HT1080 (cell line): ENCODE results near the gene SRGAP3. TPM values are rescaled to one million over a fixed set of nuclear protein-coding genes. Genes with fewer than 3 reads are reported as not detected.
"Not testable (repeated sequence)": the region's sequence is repeated elsewhere in the genome, so short reads cannot be mapped to it uniquely, and the experiment has no call there.

ENCODE experiments used
- DNase-seq: peaks from one replicate; pipeline ENCODE4 v3.0.0-alpha.2; 2015; ENCODE audit warnings: low read depth
- total RNA-seq: library from RNA; depleted of rRNA; stranded (reverse); fragments of >200 nt; shearing (Covaris generic); gene quantifications from 2 replicates; pipeline ENCODE4 v1.2.3, GENCODE V29; 2014

The SRGAP3 gene
- total RNA-seq, 1 experiment from 2014 or later: 0.69 TPM

DNA sequence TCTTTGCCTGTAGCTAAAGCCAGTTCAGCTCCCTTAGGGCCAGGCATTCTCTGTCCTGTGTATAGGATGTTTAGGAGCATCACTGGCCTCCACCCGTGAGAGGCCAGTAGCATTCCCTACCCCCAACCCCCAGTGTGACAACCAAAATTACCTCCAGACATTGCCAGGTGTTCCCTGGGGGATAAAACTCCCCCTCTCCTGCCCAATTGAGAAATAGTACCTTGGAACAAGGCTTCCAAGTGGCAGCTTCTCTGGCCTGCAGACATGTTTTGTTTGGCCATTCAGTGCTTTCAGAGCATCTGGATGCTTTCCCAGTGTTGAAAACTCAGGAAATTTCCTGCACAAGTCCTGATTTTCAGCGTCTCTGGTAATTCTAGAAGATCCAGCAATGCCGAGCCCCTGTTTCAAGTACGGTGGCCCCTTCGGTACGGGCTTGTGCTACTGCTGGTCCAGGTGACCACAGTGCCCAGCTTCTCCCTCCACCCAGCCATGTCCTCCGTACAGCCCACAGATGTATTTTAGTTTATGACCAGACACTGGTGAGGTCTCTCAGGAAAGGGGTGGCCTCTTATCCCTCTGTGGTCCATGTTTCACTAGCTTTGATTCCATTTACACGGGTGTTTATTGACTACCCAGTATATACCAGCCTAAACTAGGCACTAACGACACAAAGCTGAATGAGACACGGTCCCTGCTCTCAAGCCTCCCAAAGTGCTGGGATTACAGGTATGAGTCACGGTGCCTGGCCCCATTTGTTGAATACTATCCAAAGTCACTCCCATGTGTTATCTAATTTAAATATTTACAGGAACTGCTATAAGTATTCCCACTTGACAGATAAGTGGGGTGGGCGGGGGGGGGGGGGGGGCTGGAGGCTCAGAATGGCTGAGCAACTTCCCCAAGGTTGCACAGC, 160.7 kb downstream of the SRGAP3 start:
- DNase-seq: peak; percentile 15

DNA sequence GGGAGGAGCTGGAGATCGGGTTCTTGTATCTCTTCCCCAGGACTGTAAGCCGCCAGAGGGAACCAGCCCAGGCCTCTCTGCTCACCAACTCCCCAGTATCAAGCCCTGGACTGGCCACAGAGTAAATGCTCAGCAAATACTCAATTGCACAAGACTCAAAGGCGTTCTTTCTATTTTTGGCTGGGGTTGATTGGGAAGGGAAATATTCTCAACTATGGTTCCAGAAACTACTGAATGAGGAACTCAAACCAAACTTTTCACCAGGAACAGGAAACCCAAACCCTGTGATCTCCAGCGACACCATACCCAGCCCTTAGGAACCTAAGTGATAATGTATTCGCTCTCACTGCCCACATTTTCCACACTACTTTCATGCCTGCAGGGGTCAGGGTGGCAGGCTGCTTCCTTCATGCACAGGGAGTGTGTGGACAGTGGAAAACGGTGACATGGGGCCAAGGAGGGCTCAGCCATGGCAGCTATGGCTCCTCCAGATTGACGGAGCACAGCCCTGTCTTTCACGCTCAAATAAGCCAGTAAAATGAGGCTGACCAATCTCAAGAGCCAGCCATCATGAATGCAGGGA, 161.5 kb downstream of the SRGAP3 start:
- DNase-seq: no peak

DNA sequence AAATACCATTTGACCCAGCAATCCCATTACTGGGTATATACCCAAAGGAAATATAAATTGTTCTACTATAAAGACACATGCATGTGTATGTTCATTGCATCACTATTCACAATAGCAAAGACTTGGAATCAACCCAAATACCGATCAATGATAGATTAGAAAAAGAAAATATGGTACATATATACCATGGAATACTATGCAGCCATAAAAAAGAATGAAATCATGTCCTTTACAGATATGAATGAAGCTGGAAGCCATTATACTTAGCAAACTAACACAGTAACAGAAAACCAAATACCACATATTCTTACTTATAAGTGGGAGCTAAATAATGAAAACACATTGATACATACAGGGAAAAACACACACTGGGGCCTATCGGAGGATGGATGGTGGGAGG, 164.0 kb downstream of the SRGAP3 start:
- DNase-seq: not testable (repeated sequence)

DNA sequence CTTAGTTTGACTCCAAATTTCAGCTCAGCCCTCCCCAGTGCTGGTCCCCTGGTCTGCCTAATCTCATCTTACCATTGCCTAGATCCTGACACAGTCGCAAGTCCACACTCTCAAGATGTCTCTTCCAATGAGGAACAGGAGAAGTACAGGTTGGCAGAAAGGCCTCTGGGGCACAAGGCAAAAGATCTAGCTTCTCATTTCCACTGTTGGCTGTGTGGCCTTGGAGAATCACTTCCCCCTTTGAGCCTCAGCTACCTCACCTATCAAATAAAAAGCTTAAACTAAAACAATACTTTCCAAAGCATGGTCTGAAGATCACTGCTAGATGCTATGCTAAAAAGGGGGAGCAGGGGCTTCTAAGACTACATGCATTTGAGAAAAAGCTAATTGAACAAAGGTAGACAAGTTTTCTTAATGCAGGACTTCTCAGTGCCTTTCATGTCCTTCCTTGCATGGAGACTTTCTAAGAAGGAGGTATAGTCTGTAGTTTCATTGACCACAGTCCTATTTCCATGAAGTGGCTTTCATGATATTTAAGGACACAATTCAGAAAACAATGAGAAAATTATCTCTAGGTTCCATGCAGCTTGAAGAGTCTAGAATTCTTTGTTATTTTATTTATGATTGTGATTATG, 168.1 kb downstream of the SRGAP3 start:
- no peak for DNase-seq

DNA sequence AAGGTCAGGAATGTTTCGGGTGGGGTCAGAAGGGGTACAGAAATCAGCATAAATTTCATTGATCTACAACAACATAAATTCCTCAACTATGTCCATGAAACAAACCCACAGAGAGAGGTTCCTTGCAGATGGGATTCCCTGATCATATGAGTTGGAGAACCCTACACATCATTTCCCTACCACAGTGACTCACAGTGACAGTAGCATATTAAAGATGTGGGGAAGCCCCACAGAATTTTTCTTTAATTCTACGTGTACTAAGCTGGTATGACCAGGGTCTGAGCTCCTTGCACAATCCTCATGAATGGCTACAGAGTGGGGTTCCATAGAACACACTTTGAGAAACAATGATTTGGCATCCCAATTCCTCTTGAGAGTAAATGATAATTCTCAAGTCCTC, 169.3 kb downstream of the SRGAP3 start:
- DNase-seq: peak; percentile 41

DNA sequence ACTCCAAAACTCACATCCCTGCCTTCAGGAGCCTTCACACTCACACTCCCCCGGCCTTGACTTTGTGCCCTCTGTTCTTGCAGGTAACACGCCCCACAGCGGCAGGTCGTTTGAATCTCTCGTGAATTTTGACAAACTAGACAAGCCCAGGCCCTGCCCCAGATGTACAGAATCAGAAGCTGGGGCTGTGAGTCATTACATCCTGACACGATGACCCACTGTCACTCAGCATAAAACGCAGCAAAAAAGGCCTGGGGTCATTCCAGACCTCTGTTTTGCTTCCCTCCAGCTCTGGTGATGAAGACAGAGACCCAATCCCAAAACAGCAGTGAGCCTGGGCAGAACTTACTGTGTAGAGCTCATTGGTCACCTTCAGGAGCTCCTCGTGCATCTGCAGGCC, 169.8 kb downstream of the SRGAP3 start:
- DNase-seq: peak; percentile 17

DNA sequence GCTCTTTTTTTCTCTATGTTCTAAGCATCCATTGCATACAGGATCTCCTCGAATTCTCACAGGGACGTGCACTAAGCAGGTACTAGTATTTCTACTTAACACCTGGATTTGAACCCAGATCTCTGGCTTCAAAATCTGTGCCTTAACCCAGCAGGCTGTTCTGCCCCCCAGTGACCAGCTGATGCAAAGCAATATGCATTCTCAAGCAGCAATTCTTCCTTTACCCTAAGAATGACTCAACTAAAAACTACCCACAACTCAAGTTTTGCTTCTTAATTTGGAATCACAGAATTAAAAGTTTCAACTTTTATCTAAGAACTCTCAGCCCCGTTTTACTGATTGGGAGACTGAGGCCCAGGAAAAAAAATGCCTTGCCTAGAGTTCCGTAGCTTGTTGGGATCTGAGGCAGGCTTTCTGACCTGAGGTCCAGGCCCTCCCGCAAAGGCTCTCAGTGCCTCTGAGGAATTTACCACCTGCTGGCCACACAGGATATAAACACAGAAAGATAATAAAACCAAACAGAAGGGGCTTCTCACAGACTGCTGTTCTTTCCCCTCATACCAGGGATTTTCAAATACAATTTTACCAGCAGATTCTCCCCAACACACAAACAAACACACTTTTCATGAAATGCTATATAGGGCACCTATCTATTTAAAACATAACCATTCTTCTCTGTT, 170.7 kb downstream of the SRGAP3 start:
- DNase-seq: no peak

DNA sequence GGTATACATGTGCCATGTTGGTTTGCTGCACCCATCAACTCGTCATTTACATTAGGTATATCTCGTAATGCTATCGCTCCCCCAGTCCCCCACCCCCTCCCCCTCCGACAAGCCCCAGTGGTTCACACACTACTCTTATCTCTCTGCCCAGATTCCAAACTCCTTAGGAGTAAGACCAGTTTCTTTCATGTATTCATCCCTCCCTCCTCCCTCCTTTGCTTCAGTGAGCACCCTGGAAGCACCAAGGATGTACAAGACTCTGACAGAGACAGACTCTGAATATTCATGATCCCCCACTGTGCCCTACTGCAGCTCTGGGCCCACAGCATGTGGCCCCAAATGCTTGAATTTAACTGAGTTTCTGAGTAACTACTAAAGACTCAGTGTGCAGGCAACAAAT, 172.4 kb downstream of the SRGAP3 start:
- DNase-seq: no peak

DNA sequence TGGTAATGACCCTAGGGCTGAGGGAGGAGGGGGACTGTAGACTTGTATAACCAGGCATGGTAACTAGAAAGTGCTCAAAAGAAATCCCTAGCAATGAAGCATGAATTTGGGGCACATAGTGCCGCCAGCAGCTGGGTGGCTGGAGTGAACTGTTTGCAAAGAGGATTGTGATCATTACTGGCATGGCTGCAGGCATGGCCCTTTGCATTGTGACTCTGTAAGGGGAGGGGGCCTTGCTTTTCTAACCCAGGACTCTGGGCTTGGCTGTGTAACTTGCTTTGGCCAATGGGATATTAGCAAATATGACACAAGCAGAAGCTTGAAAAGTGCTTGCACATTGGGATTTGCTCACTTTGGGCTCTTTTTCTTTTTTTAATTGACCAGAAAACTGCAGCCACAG, 173.7 kb downstream of the SRGAP3 start:
- no peak for DNase-seq

DNA sequence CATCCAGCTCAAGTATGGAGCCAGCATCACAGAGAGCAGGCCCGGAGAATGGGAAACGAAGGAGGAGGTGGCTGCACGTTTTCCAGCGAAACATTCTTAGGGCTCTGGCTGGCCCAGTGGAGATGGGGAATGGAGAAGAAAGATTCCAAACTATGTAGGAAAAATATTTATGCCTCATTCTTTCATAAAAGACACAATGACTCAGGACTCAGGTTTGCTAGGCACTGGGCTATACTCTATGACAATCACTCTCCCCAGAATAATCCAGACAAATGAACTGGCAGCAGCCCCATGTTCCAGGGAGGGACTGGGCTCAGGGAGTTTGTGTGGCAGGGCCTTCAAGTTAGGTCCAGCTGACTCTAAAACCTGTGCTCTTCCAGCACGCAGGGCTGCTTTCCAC, 175.4 kb downstream of the SRGAP3 start:
- no peak for DNase-seq

DNA sequence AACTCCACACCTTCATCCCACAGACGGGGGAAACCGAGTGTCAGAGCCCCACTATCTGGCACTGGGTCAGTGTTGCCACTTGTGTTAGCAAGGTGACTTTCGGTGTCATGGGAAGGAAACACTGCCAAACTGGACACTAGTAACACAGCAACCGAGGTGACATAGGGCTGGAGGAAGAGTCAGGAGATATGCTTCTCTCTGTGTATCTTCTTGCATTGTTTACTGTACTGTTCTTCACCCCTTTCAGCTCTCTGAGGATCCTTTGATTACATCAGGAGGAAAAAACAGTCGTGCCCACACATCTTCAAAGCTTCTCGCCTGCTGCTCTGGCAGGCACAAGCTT, 176.8 kb downstream of the SRGAP3 start:
- DNase-seq: no peak

DNA sequence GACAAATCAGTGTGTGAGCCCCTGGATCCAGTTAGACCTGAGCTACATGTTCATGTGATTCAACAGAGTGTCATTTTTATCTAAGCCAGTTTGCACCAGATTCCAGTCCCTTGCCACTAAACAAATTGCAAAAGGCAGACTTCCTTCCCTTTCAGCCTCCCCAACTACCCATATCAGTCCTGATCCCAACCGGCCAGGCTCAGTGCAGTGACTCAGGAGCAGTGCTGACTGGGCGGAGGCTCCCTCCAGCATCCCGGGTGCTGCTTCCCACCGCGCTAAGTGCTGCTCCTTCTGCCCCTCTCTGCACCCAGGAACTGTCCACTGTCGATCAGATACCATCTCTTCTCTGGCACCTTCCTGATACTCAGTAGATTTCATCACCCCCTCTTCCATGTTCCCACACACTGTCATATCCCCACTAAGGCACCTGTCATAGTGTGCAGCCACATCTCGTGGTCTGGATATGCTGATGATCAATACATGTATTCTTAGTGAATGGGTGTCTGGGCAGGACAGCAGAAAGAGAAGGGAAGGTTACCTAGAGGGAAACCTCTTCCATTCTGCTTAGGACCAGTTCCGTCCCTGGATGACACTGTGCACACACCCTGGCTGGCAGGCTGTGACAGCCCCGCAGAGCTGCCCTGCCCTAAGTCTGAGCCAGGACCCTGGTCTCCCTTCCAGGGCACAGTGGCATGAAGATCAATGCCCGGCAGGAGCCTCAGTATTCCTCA, 177.3 kb downstream of the SRGAP3 start:
- peak; percentile 5 for DNase-seq

DNA sequence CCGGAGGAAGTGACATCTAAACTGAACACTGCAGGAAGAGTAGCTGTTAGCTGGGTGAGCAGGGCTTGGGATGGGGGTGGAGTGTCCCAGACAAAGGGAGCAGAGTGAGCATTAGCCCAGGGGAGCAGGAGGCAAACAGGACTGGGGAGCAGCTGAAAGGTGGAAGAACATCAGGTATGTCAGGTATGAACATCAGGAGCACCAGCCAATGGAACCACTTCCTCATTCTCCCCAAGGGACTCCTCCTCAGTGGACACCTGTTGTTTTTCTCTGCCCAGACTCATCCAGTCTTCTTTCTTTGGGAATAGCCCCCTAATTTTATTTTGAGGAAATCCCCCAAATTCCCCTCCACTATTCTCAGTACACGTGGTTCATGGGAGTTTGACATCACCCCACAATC, 178.5 kb downstream of the SRGAP3 start:
- no peak for DNase-seq

DNA sequence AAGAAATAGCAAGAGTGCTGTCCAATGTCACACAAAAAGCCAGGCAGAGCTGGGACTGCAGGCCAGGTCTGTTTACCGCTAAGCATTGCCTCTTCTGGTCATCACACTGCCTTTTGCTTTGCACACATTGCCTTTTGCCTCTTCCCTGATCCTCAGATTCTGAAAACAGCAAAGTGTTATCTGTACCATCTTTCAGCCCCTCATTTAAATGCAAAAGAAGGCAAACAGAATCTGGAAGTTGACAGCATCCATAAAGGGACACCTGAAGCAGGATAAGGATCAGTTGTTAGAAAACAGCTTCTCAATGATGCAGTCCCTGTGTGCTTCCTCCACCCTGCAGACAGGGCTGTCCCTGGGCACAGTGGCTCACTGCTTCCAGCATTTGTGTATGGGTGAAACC, 179.5 kb downstream of the SRGAP3 start:
- no peak for DNase-seq

DNA sequence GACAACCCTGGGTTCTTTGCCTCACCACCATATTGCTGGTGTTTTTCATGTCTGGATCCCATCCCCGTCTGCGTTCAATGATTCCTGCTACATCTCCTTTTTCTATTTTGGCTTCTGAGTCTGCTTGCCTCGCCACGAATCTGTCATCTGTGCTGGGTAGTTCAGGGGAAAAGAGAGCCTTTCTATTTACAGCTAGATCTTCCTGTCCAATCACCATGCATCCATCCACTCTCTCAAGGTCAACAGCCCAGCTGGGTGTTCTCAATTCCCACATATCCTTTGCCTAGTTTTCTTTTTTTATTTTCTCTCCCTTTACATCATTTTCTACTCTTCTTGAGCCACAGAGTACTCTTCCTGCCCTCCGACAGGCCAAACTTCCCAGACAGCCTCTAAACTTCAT, 181.4 kb downstream of the SRGAP3 start:
- no peak for DNase-seq

DNA sequence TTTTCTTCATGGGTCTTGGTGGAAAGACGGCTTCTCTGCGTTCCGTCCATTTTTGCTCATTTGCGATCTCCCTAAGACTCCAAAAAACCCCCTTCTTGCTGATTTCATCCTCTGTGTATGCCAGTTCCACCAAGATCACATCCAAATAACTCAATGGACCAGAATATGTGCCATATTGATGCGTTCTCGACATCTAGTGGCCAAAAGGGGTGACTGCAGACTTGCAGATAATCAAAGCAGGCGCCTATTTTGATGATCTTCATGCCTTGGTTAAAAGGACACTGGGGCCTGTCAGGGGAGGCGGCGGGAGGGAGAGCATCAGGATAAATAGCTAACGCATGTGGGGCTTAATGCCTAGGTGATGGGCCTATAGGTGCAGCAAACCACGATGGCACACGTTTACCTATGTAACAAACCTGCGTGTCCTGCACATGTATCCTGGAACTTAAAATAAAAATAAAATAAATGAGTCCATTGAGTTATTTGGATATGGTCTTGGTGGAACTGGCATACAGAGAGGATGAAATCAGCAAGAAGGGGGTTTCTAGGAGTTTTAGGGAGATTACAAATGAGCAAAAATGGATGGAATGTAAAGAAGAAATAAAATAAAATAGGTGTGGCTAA, 182.0 kb downstream of the SRGAP3 start:
- peak; percentile 41 for DNase-seq

DNA sequence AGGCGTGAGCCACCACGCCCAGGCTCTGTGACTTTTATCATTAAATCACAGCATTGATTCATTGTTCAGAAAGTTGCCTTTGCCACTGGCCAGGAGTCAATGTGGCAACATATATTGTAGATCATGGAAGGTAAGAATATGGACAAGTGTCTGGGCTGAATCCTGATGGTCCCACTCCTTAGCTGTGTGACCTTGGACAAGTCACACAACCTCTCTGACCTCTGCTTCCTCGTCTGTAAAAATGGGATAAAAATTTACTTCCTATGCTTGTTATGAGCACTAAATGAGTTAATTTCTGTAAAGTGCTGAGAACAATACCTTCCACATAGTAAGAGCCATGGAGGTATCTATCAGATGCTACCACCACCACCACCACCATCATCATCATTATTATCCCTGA, 182.7 kb downstream of the SRGAP3 start:
- no peak for DNase-seq

DNA sequence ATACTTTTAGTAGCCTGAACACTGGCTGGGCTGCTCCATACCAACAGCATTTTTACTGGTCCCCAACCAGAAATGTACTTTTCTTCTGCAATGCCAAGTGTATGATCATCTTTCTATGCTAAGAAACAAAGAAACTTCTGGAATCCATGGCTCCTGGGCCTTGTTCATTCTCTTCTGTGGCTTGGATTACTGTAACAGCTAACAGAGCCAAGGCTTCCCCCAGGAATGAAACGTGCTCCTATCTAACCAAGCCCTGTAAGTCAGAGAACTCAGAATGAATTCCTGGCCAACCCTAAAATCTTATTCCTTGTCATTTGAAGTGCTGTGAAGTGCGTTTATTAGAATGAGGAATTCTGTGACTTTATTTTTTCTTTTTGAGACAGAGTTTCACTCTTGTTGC, 183.3 kb downstream of the SRGAP3 start:
- DNase-seq: no peak

DNA sequence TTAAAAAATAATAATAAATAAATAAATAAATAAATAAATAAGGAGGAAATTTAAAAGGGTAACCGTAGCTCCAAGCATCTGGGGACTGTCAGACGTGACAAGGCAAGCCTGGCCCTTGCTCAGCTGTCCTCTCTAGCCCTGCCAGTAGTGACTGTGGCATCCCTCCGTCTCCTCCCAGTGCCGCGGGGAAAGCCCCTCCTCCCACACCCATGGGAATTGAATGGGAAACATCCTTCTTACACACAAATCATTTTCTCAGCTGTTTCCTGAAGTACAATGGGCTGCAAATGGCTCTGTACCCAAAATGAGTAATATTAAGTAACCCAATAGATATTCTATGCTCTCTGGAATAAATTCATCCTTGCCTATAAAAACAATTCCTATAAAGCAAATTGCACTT, 184.6 kb downstream of the SRGAP3 start:
- DNase-seq: no peak

DNA sequence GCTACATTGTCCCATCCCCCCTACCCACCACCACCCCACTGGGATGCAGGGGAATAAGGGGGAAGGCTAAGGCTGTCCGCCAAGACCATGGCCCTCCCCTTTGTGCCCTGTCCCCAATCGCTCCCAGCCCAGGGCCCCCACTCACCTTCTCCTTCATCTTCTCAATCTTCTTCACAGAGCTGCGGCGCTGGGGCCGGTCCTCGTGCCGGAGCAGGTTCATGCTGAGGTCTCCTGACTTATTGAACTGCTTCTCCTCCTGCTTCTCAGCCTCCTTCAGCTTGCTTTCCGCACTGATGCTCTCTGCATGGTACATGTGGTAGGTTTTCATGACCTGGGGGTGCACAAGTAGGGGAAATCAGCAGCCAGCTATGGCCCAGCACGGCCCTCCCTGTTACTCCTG, 185.2 kb downstream of the SRGAP3 start:
- DNase-seq: no peak

DNA sequence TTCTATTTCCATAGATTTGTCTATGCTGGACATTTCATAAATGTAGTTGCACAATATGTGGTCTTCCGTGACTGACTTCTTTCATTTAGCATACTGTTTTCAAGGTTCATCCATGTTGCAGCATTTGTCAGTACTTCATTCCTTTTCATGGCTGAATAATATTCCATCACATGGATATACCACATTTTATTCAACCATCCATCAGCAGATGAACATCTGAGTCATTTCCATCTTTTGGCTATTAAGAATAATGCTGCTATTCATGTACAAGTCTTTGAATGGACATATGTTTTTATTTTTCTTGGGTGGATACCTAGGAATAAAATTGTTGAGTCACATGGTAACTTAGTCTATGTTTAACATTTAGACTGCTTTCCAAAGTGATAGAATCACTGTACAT, 186.9 kb downstream of the SRGAP3 start:
- DNase-seq: no peak
